Ureter (tissue), 1 donor: Measurements from ENCODE around the gene RABEP1. TPM values are rescaled to one million over a fixed set of nuclear protein-coding genes. Genes with fewer than 3 reads are reported as not detected.

Source experiments
- DNase-seq: peaks from one replicate; pipeline ENCODE4 v3.0.0-alpha.2; 2020; ENCODE audit warnings: low spot score
- total RNA-seq: library from RNA; stranded (reverse); gene quantifications from one replicate; pipeline ENCODE4 v1.2.4, GENCODE V29; 2023
- donor health status: DM: yes; HTN: yes; CAD: no.

Gene RABEP1
- total RNA-seq, 1 donor from 2014 or later = 40.4 TPM

DNA sequence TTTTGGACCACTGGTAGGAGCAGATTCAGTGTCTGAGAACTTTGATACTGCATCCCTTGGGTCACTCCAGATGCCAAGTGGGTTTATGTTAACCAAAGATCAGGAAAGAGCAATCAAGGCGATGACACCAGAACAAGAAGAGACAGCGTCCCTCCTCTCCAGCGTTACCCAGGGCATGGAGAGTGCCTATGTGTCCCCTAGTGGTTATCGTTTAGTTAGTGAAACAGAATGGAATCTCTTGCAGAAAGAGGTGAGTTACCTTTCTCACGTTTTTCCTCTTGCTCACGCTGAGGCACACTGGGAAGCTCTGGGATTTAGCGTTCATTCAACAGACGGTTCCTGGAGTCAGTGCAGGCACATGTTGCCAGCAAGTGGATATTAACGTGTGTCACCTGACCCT, 79.3 kb downstream of the RABEP1 start:
- no peak for DNase-seq

DNA sequence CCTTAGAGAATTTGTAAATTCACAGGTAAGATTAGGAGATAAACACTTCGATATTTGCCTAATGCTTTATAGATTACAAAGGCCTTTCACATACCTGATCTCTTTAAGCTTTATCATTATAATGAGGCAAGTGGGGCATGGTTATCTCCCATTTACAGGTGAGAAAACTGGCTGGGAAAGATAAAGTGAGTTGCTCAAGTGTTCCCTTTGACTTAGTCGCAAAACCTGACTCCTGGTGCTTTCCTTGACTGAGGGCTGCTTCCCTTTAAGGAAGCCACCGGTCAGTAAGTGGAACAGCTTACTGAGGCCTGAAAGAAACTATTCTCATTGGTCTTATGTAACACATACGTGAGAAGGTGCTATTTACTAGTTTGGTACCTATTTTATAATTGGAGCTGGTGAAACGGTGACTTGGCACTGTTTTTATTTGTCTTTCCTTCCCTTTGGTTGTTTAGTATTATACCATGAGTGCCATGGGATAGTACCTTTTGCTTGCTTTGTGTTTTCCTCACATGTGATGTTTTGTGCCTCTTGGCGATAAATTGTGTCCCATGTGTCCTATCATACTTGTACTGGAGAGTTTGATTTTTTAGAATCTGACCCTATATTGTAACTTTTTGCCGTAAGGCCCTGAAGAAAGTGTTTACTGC, 80.2 kb downstream of the RABEP1 start:
- DNase-seq = no peak

DNA sequence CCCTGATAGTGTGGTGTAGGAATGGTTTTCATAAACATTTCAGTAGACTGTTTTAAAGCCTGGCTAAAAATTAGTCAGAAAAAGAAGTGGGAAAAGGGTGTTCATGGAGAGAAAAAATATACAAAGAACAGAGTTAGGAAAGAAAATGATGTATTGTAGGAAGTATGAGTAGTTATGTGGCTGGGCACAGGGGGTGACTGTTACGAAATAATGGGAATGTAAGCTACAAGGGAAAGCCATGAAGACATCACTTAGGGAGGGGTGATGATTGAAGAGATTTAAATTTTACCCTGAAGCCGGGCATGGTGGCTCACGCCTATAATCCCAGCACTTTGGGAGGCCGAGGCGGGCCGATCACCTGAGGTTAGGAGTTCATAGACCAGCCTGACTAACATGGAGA, 82.1 kb downstream of the RABEP1 start:
- DNase-seq = no peak

DNA sequence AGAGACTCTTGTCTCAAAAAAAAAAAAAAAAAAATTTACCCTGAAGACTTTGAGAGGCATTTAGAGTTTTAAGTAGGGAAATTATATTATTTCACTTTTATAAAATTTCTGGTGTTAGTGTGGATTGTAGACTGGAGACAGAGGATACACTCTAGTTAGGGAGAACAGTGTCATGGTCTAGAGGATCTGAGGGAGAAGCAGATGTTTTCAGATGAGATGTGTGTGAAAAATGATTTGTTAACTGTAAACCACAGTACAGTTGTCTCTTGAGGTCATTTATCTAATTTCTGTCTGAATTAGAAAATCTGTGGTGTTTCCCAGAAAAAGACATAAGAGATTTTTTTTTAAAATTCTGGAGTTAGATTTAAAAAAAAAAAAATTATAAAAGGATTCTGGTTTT, 82.6 kb downstream of the RABEP1 start:
- DNase-seq = no peak

DNA sequence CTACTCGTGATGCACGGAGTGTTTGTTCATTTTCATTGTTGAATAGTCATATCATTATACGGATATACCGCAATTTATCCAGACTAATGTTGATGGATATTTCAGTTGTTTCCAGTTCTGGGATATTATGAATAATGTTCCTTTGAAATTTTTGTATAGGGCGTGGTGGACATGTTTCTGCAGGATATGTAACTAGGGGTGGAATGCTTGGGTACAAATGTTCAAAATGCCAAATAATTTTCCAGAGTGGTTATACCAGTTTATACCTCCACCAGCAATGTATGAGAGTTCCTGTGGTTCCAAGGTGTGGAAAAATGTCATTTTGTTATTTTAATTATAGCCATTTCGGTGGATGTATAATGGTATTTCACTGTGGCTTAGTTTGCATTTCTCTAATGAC, 83.7 kb downstream of the RABEP1 start:
- DNase-seq = no peak

DNA sequence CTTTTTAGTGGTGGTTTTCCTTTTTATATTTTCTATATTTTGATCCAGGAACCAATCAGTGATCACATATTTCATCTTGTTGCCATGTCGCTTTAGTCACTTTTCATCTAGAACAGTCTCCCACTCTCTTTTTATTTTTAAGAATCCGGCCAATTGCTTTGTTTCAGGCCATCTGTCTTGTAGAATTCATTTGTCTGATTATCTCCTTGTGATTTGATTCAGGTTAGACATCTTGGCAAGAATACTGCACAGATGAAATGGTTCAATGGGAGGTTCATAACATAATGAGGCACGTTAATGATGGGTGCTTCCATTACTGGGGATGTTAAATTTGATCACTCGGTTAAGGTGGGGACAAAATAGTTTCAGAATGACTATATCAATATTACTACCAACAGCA, 88.3 kb downstream of the RABEP1 start:
- DNase-seq = no peak

DNA sequence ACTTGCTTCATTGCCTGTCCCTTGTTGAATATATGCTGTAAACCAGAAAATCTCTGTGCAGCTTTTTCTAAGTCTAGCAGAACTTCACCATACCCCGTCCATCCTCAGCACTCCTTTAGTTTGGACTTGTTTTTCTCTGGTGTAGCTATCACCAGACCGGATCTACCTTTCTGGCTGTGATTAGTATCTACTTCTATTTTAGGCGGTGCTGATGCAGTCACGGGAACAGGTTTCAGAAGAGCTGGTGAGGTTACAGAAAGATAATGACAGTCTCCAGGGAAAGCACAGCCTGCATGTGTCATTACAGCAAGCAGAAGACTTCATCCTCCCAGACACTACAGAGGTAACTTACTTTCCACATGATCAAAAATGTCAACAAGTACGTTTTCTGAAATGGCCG, 91.0 kb downstream of the RABEP1 start:
- no peak for DNase-seq

DNA sequence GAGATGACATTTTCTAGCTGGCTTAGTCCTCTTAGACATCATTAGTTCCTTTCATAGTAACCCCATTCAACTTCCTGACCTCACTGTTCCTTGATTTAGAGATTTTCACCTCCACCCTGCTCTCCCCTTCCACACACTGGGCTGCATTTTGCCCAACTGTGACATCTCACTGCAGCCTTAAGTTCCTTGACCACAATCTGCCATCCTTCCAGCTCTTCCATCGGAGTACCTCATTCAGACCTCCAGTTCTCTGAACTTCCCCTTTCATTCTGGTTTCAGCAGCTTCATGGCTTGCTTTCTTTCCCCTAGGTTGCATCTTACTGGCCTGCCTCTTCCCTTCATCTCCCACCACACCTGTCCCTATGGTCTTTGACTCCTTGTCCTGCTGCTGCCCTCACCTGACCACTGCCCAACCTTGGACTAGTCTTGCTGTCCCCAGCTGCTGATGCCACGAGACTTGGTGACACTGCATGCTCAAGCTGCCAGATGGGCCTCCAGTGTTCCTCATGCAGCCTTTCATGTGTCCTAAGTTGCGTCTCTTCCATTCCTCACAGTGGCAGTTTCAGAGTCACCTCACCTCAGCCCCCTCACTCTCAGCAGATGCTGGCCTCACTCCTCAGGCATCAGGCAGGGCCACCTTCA, 96.6 kb downstream of the RABEP1 start:
- DNase-seq = no peak

DNA sequence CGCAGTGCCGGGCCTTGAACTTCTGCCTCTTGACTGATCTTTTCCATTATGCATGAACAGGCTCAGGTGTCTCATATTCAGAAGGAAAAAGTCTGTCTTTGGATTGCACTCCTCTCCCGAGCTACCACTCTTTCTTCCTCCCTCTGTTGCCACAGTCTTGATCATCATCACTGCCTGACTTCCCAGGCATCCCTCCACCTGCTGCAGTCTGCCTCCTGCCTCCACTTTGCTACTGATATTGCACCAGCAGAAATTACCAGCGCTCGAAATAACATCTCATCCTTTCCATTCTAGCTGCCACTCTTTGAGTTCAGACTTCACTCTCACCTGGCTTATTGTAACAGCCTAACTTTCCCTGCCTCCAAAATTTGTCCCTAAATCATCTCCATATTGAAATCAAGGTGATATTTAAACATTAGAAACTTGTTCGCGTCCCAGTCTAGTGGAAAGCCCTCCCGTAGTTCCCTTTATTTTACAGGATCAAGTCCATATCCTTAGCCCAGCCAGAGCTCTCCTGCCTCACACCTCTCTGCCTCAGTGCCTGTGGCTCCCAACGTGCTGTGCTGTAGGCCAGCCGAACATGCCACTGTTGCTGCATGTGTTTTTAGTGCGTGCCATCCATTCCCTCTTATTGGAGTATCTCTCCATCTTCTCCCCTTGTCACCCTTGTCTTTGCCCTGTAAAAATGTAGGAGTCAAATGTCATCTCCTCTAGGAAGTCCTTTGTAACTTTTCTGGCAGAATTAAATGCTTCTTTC, 97.4 kb downstream of the RABEP1 start:
- DNase-seq = no peak

DNA sequence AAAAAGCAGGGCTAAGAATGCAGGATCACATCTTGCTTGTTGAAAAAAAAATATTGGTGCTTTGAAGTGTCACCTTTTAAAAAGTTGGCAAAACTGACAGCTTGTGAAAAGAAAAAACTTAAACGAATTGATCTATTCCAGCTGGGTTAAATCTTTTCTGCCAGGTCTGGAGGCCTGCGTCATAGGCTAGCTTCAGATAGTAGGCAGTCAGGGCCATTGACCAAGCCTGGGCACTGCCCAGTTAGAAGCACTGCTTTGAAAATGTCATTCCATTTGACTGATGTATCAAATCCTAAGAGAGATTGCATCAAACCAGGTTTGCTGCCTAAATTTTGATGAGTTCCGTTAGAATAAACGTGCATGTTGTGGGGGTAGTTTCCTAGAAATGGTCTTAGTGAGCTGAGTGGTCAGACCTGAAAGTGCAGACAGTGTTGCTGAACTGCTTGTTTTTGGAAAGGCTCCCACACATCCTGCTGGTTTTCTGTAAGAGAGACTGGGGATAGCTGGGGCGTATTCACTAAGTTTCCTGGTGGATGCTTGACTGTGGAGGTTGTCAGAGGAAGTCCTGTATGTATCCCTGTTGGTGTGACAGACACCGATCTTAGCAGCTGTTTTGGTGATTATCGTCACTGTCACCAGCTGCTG, 98.5 kb downstream of the RABEP1 start:
- no peak for DNase-seq

DNA sequence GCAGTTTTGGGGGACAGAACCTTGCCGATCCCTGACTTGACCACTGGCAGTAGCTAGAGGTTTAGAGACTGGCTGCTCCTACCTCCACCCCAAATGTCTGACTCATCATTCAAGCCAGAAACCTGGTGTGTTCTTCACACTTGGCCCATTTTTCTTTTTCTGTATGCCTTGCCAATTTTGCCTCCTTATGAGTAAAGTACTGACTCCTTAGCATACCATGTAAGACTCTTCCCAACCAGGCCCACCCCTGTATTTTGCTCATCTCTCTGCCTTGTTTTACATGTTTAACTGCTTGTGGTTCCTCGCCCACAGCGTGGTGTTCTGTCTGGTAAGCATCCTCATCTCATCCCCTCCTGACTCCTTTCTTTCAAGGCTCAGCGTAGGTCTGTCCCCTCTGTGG, 99.5 kb downstream of the RABEP1 start:
- no peak for DNase-seq

DNA sequence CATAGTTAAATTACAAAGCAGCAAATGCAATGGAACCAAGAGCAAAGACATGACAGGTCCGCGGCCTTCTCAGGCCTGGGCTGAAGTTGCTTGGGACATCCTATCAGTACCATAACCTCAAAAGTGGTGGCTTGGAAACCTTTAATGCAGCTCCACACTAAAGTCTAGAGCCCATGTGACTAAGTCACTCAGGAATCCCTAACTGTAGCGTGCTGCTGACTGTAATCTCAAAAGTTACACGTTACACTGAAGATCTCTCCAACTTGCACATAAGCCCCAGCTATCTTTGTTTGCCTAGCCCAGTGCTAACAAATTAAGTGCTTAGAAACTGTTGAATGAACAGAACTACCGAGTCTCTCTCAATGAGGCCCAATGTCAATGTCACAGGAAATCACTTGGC, 109.6 kb downstream of the RABEP1 start:
- DNase-seq = no peak

DNA sequence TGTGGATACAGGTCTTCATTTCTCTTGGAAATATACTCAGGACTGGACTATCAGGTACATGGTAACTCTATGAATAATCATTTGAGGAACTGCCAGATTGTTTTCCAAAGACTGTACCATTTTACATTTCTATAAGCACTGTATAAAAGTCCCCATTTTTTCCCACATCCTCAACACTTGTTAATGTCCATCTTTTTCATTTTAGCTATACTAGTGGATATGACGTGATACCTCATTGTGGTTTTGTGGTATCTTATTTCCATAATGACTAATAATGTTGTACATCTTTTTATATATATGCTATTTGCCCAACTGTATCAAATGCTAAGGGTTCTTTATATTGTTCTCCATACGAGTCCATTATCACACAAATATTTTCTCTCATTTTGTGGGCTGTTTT, 114.5 kb downstream of the RABEP1 start:
- DNase-seq = no peak

DNA sequence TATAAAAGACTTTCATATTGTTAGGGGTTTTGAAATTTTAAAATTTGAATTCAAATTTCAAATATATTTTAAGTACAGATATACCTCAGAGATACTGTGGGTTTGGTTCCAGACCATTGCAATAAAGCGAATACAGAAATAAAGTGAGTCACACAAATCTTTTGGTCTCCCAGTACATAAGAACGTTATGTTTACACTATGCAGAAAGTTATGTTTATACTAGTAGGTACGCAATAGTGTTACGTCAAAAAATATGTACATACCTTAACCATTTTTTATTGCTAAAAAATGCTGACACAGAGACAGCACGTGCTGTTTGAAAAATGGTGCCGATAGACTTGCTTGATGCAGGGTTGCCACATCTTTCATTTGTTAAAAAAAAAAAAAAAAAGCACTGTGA, 117.7 kb downstream of the RABEP1 start:
- DNase-seq = no peak

DNA sequence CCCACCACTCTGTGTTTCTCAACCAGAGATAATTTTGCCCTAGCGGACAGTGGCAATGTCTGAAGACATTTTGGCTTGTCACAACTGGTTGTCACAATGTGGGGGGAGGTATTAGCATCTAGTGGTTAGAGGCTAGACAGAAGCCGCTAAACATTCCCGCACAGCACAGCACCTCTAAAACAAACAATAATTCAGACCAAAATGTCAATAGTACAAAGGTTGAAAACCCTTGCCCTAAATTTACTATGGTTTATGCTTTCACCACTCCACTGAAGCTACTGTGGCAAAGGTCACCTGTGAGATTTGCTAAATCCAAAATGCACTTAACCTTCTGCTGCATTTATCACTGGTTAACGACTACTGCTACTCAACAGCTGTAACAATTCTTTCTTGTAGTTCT, 123.3 kb downstream of the RABEP1 start:
- no peak for DNase-seq

DNA sequence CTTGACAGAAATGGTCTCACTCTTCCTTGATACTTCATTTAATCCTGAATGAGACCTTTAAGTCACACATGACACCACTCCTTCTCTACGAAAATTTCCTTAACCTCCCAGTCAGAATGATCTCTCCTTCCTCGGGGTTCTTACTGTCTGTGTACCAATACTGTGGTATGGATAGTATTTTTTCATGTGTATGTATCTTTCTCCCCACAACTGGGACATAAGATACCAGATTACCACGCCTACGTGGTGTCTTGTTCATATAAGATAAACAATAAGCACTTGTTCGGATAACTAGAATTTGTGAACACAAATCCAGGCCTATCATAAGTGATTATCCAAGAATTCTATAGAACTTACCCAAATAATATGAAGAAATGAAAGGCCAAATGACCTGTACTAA, 126.1 kb downstream of the RABEP1 start:
- no peak for DNase-seq

DNA sequence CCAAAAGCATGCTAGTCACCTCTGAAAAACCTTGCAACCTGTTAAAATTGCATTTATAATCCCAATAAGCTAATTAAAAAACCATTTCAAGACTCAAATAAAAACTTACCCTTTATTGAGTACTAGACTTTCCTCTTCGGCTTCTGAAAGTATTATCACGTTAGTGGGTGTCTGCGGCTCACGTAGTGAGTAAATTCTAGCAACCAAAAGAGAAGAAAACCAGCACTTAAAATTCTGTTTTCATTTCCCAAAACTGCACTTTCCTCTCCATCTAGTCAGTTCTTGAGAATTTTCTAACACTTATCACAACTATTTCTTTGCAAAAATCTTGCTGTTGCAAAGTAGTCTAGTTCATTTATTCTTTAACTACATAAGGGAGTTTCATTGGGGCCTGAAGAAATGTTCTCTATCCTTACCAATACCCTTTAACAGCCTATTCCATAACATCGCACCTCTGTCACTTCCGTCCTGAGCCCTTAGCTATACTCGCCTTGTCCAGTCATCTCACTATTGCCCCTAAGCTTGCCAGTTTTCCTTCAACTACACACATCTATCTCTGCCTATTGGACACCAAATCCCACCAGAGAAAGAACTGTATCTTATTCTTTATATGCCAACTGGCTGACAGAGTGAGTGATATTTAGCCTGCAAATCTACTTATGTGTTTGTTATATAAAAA, 128.6 kb downstream of the RABEP1 start:
- DNase-seq = no peak

DNA sequence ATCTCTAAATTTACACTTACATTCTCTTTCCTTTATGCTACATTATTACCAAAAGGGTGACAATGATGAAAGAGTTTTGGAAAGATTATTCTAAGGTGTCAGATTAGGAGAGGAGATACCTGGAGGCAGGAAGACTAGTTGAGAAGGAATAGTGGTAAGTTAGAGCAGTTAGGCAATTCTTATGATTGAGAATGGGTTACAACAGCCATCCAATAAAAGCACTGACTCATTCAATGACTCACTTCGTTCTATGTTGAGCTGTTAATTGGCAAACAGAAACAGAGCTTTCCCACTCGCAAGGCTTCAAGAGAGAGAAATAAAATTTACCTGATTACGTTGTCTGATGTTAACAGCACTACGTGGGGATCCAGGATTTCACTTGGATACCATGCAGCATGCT, 131.6 kb downstream of the RABEP1 start:
- DNase-seq = no peak

DNA sequence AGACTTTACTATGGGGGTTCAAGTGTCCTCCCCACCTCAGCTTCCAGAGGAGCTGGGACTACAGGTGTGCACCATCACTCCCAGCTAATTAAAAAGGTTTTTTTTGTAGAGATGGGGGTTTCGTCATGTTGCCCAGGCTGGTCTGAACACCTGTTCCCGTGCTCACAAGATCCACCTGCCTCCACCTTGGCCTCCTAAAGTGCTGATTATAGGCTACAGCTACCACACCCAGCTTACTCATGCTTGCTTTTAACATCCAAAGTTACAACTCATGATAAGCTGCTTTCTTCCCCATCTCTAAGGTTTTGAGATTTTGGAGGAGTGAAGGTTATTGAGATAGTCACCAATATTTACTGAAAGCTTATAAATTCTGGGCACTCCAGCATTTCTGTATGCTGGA, 134.8 kb downstream of the RABEP1 start:
- DNase-seq = no peak

DNA sequence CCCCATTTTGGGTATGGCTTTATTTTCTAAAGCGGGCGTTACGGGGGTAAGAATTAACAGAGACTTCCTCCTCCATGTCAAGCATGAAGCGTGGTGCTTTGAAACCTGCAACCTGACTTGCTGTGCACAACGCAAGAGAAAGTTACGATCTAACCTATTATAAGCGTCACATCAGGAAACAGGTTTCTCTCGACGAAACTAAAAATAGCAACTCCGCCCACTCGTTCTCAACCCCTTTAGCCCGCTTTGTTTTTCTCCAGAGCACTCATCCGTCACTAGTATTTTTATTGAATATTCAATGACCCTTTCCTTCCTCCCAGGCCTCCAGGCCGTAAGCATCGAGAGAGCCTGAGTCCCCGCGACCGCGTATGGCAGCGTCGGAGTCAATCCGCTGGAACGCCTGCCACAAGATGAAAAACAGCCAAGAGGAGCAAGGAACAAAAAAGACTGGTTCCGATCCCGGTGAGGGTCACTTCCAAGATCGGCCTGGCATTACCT, 136.8 kb downstream of the RABEP1 start:
- peak; percentile 74 for DNase-seq

DNA sequence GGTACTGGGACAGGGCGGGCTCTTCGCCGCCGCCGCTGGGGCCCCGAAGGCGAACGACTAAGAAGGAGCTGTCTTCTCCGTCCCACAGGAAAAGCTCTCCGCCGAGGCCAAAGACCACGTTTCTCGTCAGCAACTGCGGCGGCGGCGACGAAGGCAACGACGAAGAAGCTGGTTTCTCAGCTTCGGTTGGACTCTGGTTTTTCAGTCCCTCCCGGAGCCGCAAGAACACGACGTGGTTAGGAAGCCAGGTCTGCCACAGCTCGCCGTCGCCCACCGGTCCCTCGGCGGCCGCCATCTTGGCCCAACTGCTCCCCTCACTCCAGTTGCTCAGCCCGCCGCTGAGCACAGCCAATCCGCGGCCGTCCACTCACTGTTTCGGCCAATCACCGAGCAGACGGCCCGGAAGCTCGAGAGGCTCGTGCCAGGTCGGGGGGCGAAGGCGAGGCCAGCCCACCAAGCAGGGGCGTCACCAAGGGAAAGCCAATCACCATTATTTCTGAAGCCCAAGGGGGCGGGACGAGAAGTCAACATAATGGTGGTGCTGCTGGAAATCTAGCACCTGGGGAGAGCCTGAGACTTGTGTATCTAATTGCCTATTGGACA, 137.4 kb downstream of the RABEP1 start, which contains the start of gene NUP88:
TSS of gene NUP88 (minus strand) at position 307 of the 603 bp plus-strand sequence. CDS start at position 295, 12 bp downstream.
- peak; percentile 95 for DNase-seq
